Suprapubic skin (tissue), 4 donors: Measurements from ENCODE around the gene SNAPC4. TPM values are rescaled to one million over a fixed set of nuclear protein-coding genes. Genes with fewer than 3 reads are reported as not detected.

Source experiments
- DNase-seq, 2 donors: peaks; one replicate each; pipeline ENCODE4 v3.0.0-alpha.2; 2019; ENCODE audit warnings: low spot score in 2 of 2
- H3K27ac ChIP-seq: fragments of 200-600 bp; sonication (generic); one replicate; pipeline ENCODE4 v1.5.1; 2019
- H3K27me3 ChIP-seq: fragments of 200-600 bp; sonication (generic); one replicate; pipeline ENCODE4 v1.5.1; 2019
- H3K36me3 ChIP-seq: fragments of 200-600 bp; sonication (generic); one replicate; pipeline ENCODE4 v1.5.1; 2019
- H3K4me1 ChIP-seq: fragments of 200-600 bp; sonication (generic); one replicate; pipeline ENCODE4 v1.5.1; 2019
- H3K4me3 ChIP-seq: fragments of 200-600 bp; sonication (generic); one replicate; pipeline ENCODE4 v1.5.1; 2019; ENCODE audit warnings: mild to moderate bottlenecking
- H3K9me3 ChIP-seq: fragments of 200-600 bp; sonication (generic); one replicate; pipeline ENCODE4 v1.5.1; 2019
- CTCF ChIP-seq, 2 donors: fragments of 200-600 bp in 1 of 2; fragments of 450-650 bp in 1 of 2; sonication (generic) in 1 of 2; IDR thresholded peaks; one replicate each; pipeline ENCODE4 v1.5.1; 2016 to 2019; ENCODE audit warnings: antibody characterized with exemption in 2 of 2, mild to moderate bottlenecking in 1 of 2, moderate library complexity in 1 of 2
- EP300 ChIP-seq: sonication (generic); formaldehyde crosslinking; IDR thresholded peaks from one replicate; pipeline ENCODE4 v1.6.1; 2017; ENCODE audit warnings: antibody characterized with exemption
- POLR2A ChIP-seq, 2 donors: fragments of 450-650 bp; IDR thresholded peaks; one replicate each; pipeline ENCODE4 v1.6.1; 2017; ENCODE audit warnings: antibody characterized with exemption in 2 of 2, mild to moderate bottlenecking in 2 of 2, moderate library complexity in 2 of 2
- POLR2AphosphoS5 ChIP-seq, 3 donors: sonication (generic); formaldehyde crosslinking; IDR thresholded peaks; one replicate each; pipeline ENCODE4 v1.6.1; 2017; ENCODE audit warnings: antibody characterized with exemption in 3 of 3
- WGBS: methylation state at CpG from one replicate; pipeline ENCODE4 v1.1.5; 2018; 5-methylcytosine and 5-hydroxymethylcytosine counted together
- total RNA-seq, 4 donors: library from RNA; depleted of rRNA; stranded (reverse); fragments of >200 nt; gene quantifications; one replicate each; pipeline ENCODE4 v1.1.0, GENCODE V29; 2016

SNAPC4 gene
- total RNA-seq, 4 donors from 2014 or later = 6.1 to 11.1 (median 9.8) TPM

GRCh38 chr9:136439481-136440408, 39.8 kb upstream of the SNAPC4 start, which contains the start of gene INPP5E:
Gene INPP5E, minus strand, starts transcription at chr9:136439845. Its CDS starts 426 bp downstream, at chr9:136439419.
- H3K4me1 ChIP-seq = peaks cover 35% of the 10 kb centered on the region
- TF ChIP-seq CTCF (IDR thresholded peaks at IDR 0.05) (peak; percentile 57 to 78), EP300 (no peak), POLR2AphosphoS5 (IDR thresholded peaks at IDR 0.05) (no peak), POLR2A (IDR thresholded peaks at IDR 0.05) (no peak)
- peaks cover 46% of the 10 kb centered on the region for H3K36me3 ChIP-seq
- DNase-seq = no peak
- WGBS = 32% methylated on average over 15 of the region's 90 CpGs
- peak within 1 kb of the TSS; percentile 72 for H3K27ac ChIP-seq
- peak within 1 kb of the TSS; percentile 95 for H3K4me3 ChIP-seq
- no peaks in the 10 kb centered on the region for H3K9me3 ChIP-seq
- H3K27me3 ChIP-seq = no peaks in the 10 kb centered on the region

- Histone ChIP-seq H3K27me3 (no peaks in the 10 kb centered on the region), H3K27ac (peak overlapping the region; percentile 72), H3K4me1 (peaks cover 35% of the 10 kb centered on the region), H3K9me3 (no peaks in the 10 kb centered on the region), H3K4me3 (peak overlapping the region; percentile 95), H3K36me3 (peaks cover 37% of the 10 kb centered on the region)
- no peak for DNase-seq
- under 1% methylated on average over 12 of the region's 91 CpGs for WGBS
- TF ChIP-seq POLR2AphosphoS5 (IDR thresholded peaks at IDR 0.05) = no peak
- TF ChIP-seq CTCF (IDR thresholded peaks at IDR 0.05) = no peak
- TF ChIP-seq EP300 = no peak
- TF ChIP-seq POLR2A (IDR thresholded peaks at IDR 0.05) = no peak
Measured at GRCh38 chr9:136438548-136439480, 38.8 kb upstream of the SNAPC4 start.

- Histone ChIP-seq H3K36me3 (peaks cover 34% of the 10 kb centered on the region), H3K27ac (no peak overlapping the region), H3K27me3 (no peaks in the 10 kb centered on the region), H3K9me3 (no peaks in the 10 kb centered on the region), H3K4me1 (peaks cover 35% of the 10 kb centered on the region), H3K4me3 (peak overlapping the region; percentile 95)
- 39% methylated on average over 37 of the region's 37 CpGs for WGBS
- TF ChIP-seq EP300 (no peak), POLR2A (IDR thresholded peaks at IDR 0.05) (no peak), POLR2AphosphoS5 (IDR thresholded peaks at IDR 0.05) (no peak), CTCF (IDR thresholded peaks at IDR 0.05) (no peak)
- DNase-seq = peak in 1 of 2 donors; percentile 71
Measured at GRCh38 chr9:136437839-136438547, 38.0 kb upstream of the SNAPC4 start.

- no peak for TF ChIP-seq POLR2AphosphoS5 (IDR thresholded peaks at IDR 0.05)
- TF ChIP-seq EP300 = no peak
- Histone ChIP-seq H3K27ac (no peak overlapping the region), H3K36me3 (peaks cover 33% of the 10 kb centered on the region), H3K27me3 (no peaks in the 10 kb centered on the region), H3K4me3 (peak overlapping the region; percentile 95), H3K4me1 (peaks cover 35% of the 10 kb centered on the region), H3K9me3 (no peaks in the 10 kb centered on the region)
- WGBS = 55% methylated on average over 8 of the region's 8 CpGs
- DNase-seq = no peak
Measured at GRCh38 chr9:136437430-136437829, 37.5 kb upstream of the SNAPC4 start.

- 90% methylated on average over 13 of the region's 25 CpGs for WGBS
- H3K4me1 ChIP-seq = peaks cover 35% of the 10 kb centered on the region
- H3K9me3 ChIP-seq = no peaks in the 10 kb centered on the region
- no peak overlapping the region for H3K4me3 ChIP-seq
- H3K27me3 ChIP-seq = no peaks in the 10 kb centered on the region
- TF ChIP-seq EP300 (no peak), CTCF (IDR thresholded peaks at IDR 0.05) (no peak), POLR2A (IDR thresholded peaks at IDR 0.05) (no peak), POLR2AphosphoS5 (IDR thresholded peaks at IDR 0.05) (no peak)
- H3K36me3 ChIP-seq = peaks cover 28% of the 10 kb centered on the region
- H3K27ac ChIP-seq = no peak overlapping the region
- no peak for DNase-seq
Measured at GRCh38 chr9:136436055-136436634, 36.2 kb upstream of the SNAPC4 start.
